CD4-positive, alpha-beta T cell treated with Interleukin-6 for 4 hours (primary cell): ENCODE results near the gene CALD1.

Experiments
- DNase-seq: peaks from one replicate; pipeline ENCODE4 v3.0.0-alpha.2; 2020; ENCODE audit warnings: mixed read lengths

The CALD1 gene

GRCh38 chr7:134829380-134829986, 50.0 kb downstream of the CALD1 start:
- DNase-seq, result no peak

- peak; percentile 5 for DNase-seq
Measured at GRCh38 chr7:134831862-134832261, 52.4 kb downstream of the CALD1 start.

GRCh38 chr7:134832367-134832766, 52.9 kb downstream of the CALD1 start:
- no peak for DNase-seq

GRCh38 chr7:134834689-134835462, 55.4 kb downstream of the CALD1 start:
- no peak for DNase-seq

- no peak for DNase-seq
Measured at GRCh38 chr7:134835463-134835823, 56.0 kb downstream of the CALD1 start.

GRCh38 chr7:134836447-134836846, 57.0 kb downstream of the CALD1 start:
- DNase-seq, result no peak

- DNase-seq, result no peak
Measured at GRCh38 chr7:134839298-134839697, 59.9 kb downstream of the CALD1 start.

- no peak for DNase-seq
Measured at GRCh38 chr7:134842062-134842461, 62.6 kb downstream of the CALD1 start.

- no peak for DNase-seq
Measured at GRCh38 chr7:134842886-134843430, 63.5 kb downstream of the CALD1 start.

GRCh38 chr7:134844200-134844599, 64.8 kb downstream of the CALD1 start:
- DNase-seq, result no peak

GRCh38 chr7:134845461-134845860, 66.0 kb downstream of the CALD1 start:
- DNase-seq, result no peak

GRCh38 chr7:134847851-134848588, 68.6 kb downstream of the CALD1 start:
- DNase-seq, result no peak

GRCh38 chr7:134850066-134850465, 70.6 kb downstream of the CALD1 start:
- DNase-seq, result no peak

- no peak for DNase-seq
Measured at GRCh38 chr7:134851141-134851540, 71.7 kb downstream of the CALD1 start.

- DNase-seq, result no peak
Measured at GRCh38 chr7:134852625-134853024, 73.2 kb downstream of the CALD1 start.

GRCh38 chr7:134854816-134855215, 75.4 kb downstream of the CALD1 start:
- DNase-seq, result peak; percentile 21

GRCh38 chr7:134855442-134855841, 76.0 kb downstream of the CALD1 start:
- DNase-seq, result no peak

GRCh38 chr7:134856091-134856490, 76.7 kb downstream of the CALD1 start:
- DNase-seq, result no peak

- no peak for DNase-seq
Measured at GRCh38 chr7:134856691-134857090, 77.3 kb downstream of the CALD1 start.

GRCh38 chr7:134857958-134858357, 78.5 kb downstream of the CALD1 start:
- DNase-seq, result no peak

GRCh38 chr7:134859783-134860182, 80.3 kb downstream of the CALD1 start:
- DNase-seq, result no peak

GRCh38 chr7:134865001-134865845, 85.8 kb downstream of the CALD1 start:
- peak; percentile 62 for DNase-seq

GRCh38 chr7:134866617-134867016, 87.2 kb downstream of the CALD1 start:
- no peak for DNase-seq
